HepG2 (cell line): ENCODE data around the gene TAP1. TPM values are rescaled to one million over a fixed set of nuclear protein-coding genes. Genes with fewer than 3 reads are reported as not detected.
"Not testable (repeated sequence)": the region's sequence is repeated elsewhere in the genome, so short reads cannot be mapped to it uniquely, and the experiment has no call there.

Experiments used
- ATAC-seq: fragments of 200-7000 bp; cut with Tn5 transposase; 3 replicates; pipeline ENCODE4 v1.9.1; 2020; ENCODE audit warnings: mild to moderate bottlenecking, moderate library complexity
- BruUV-seq: library from RNA; stranded (reverse); fragments of 400-500 nt; replicated peaks from 2 replicates; lab custom pipeline; 2021; lab: Mats Ljungman, UMichigan
- CTCF ChIA-PET: fragments of 300-600 bp; formaldehyde crosslinking; extraction: SDS; loops from one replicate; lab custom pipeline; 2021; ENCODE audit warnings: low total read pairs, inconsistent platforms, low intra/inter-chr PET ratio; lab: Yijun Ruan, JAX
- POLR2A ChIA-PET: fragments of 350-600 bp; sonication (Branson Sonifier 250); formaldehyde crosslinking; loops from one replicate; lab custom pipeline; 2020; ENCODE audit warnings: antibody characterized with exemption, inconsistent platforms; lab: Yijun Ruan, JAX
- DNase-seq: peaks from one replicate; pipeline ENCODE4 v3.0.0-alpha.2; 2015; ENCODE audit warnings: low spot score
- FAIRE-seq: peaks from 3 replicates; lab custom pipeline; 2011; peaks lifted over from hg19 to GRCh38; lab: Jason Lieb, UNC
- H2AFZ ChIP-seq: one replicate; pipeline ENCODE4 v1.6.1; 2011; ENCODE audit warnings: low read length, inconsistent platforms
- H3K27ac ChIP-seq: fragments of 300-600 bp; 3 replicates; pipeline ENCODE4 v1.8.0; 2011; ENCODE audit warnings: mixed run types, mild to moderate bottlenecking, mixed read lengths, low read length, inconsistent platforms; ENCODE audit not compliant: insufficient read depth; ENCODE audit errors: extremely low read length
- H3K27me3 ChIP-seq, 2 experiments: fragments of 200-600 bp in 1 of 2; 2 replicates in 1 of 2; 3 replicates in 1 of 2; pipeline versions ENCODE4 v1.6.0 to v1.8.0; 2011; ENCODE audit warnings: low read length in 2 of 2, mild to moderate bottlenecking in 2 of 2, moderate library complexity in 2 of 2, inconsistent platforms in 1 of 2; ENCODE audit not compliant: insufficient read depth in 2 of 2, control insufficient read depth in 1 of 2
- H3K36me3 ChIP-seq, 2 experiments: fragments of 200-600 bp in 1 of 2; replicated peaks in 1 of 2; 2 replicates in 1 of 2; 3 replicates in 1 of 2; pipeline versions ENCODE4 v1.5.1 to v1.8.0; 2011; ENCODE audit warnings: low read length in 2 of 2, inconsistent platforms in 1 of 2; ENCODE audit not compliant: insufficient read depth in 2 of 2, control insufficient read depth in 1 of 2
- H3K4me1 ChIP-seq: 2 replicates; pipeline ENCODE4 v1.5.1; 2012; ENCODE audit warnings: low read length, inconsistent platforms; ENCODE audit not compliant: insufficient read depth
- H3K4me2 ChIP-seq: 2 replicates; pipeline ENCODE4 v1.6.0; 2011; ENCODE audit warnings: low read depth, low read length, inconsistent platforms
- H3K4me3 ChIP-seq, 3 experiments: fragments of 200-600 bp in 1 of 3; sonication (generic), shearing (Covaris generic) in 1 of 3; replicated peaks in 1 of 3; 2 replicates each; pipeline ENCODE4 v1.5.1; 2011 to 2016; ENCODE audit warnings: low read length in 3 of 3, inconsistent platforms in 2 of 3, low read depth in 2 of 3, mild to moderate bottlenecking in 2 of 3, control low read depth in 1 of 3, mixed read lengths in 1 of 3; ENCODE audit not compliant: insufficient read depth in 1 of 3
- H3K79me2 ChIP-seq: one replicate; pipeline ENCODE4 v1.6.1; 2011; ENCODE audit warnings: low read length, inconsistent platforms; ENCODE audit not compliant: insufficient read depth
- H3K9ac ChIP-seq: 2 replicates; pipeline ENCODE4 v1.6.0; 2011; ENCODE audit warnings: mild to moderate bottlenecking, low read depth, low read length, inconsistent platforms; ENCODE audit not compliant: insufficient read depth
- H3K9me3 ChIP-seq: 2 replicates; pipeline ENCODE4 v1.5.1; 2012; ENCODE audit warnings: mild to moderate bottlenecking, low read length
- H4K20me1 ChIP-seq: 2 replicates; pipeline ENCODE4 v1.6.0; 2011; ENCODE audit warnings: inconsistent platforms, mild to moderate bottlenecking, low read length, moderate library complexity; ENCODE audit not compliant: insufficient read depth
- HNRNPLL ChIP-seq: fragments of 200-400 bp; formaldehyde crosslinking; IDR thresholded peaks from 2 replicates; pipeline ENCODE4 v1.6.1; 2017; ENCODE audit warnings: mild to moderate bottlenecking, low read depth, low read length; ENCODE audit not compliant: poor library complexity, severe bottlenecking
- RARA ChIP-seq: IDR thresholded peaks from 2 replicates; pipeline ENCODE4 v1.6.1; 2016; ENCODE audit warnings: missing genetic modification reagents, missing compliant biosample characterization
- TARDBP ChIP-seq: sonication (generic); formaldehyde crosslinking; IDR thresholded peaks from 2 replicates; pipeline ENCODE4 v1.8.0; 2022; ENCODE audit warnings: mild to moderate bottlenecking, missing genetic modification reagents
- ZKSCAN8 ChIP-seq: IDR thresholded peaks from 2 replicates; pipeline ENCODE4 v1.6.1; 2016; ENCODE audit warnings: borderline replicate concordance, missing genetic modification reagents, missing compliant biosample characterization
- WGBS: methylation state at CpG from one replicate; pipeline ENCODE4 v1.1.6; 2017; ENCODE audit warnings: low lambda C conversion rate; 5-methylcytosine and 5-hydroxymethylcytosine counted together
- in situ Hi-C: cut with HindIII; loops from 2 replicates; pipeline ENCODE4 v1.10.0; 2017; ENCODE audit warnings: low pct_unique_long_range_greater_than_20kb; ENCODE audit not compliant: extremely low pct_ligation_motif_present
- intact Hi-C: fragments of 100-400 bp; cut with micrococcal nuclease; formaldehyde crosslinking; loops from one replicate; pipeline ENCODE4 v1.10.0; 2022; ENCODE audit not compliant: unreplicated experiment
- polyA plus RNA-seq, 8 experiments: library from polyadenylated mRNA; depleted of rRNA in 3 of 8; stranded (reverse) in 7 of 8; unstranded in 1 of 8; fragments of >200 nt; fragmentation: Illumina TruSeq in 4 of 8; extraction: Trizol in 4 of 8; gene quantifications; 2 replicates each; pipeline versions ENCODE4 v1.2.1 to v1.2.3, GENCODE V29; 2011 to 2016; ENCODE audit warnings: low read depth in 4 of 8, missing spikeins in 1 of 8, mixed read lengths in 1 of 8; ENCODE audit not compliant: insufficient read depth in 1 of 8
- total RNA-seq, 5 experiments: library from RNA; depleted of rRNA; stranded (reverse); fragments of >200 nt; fragmentation: Illumina TruSeq; extraction: Trizol; gene quantifications; 2 replicates each; pipeline ENCODE4 v1.2.3, GENCODE V29; 2016; ENCODE audit warnings: low read depth in 1 of 5
- TF ChIP-seq, protein P1 (sequence below): sonication (generic); formaldehyde crosslinking; IDR thresholded peaks from 2 replicates; pipeline ENCODE4 v1.4.0; 2020; ENCODE audit warnings: mild to moderate bottlenecking, missing genetic modification reagents

The TAP1 gene
- total and polyA plus RNA-seq, 2 of the 13 experiments (the other 11 are each of a cell fraction or from before 2014, with no cell fraction given): 31.2 to 52.2 TPM

DNA sequence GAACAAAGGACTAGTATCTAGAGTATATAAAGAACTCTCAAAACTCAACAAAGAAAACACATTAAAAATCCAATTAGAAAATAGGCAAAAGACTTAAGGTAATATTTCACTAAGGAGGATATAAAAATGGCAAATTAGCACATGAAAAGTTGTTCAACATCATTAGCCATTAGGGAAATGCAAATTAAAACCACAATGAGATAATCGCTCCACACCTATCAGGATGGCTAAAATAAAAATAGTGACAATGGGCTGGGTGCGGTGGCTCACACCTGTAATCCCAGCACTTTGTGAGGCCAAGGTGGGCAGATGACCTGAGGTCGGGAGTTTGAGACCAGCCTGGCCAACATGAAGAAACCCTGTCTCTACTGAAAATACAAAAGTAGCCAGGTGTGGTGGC lies 27.5 kb upstream of the TAP1 start:
- POLR2A ChIA-PET, H3K4me3 ChIP-seq, H3K4me2 ChIP-seq, H3K27ac ChIP-seq, H3K9me3 ChIP-seq, ATAC-seq, FAIRE-seq, H3K36me3 ChIP-seq, BruUV-seq, H3K4me1 ChIP-seq, H3K79me2 ChIP-seq, H4K20me1 ChIP-seq, CTCF ChIA-PET, in situ Hi-C loops, DNase-seq, H3K9ac ChIP-seq, intact Hi-C loops, H2AFZ ChIP-seq: not testable (repeated sequence)
- 39% methylated on average over 3 of the region's 3 CpGs for WGBS
- H3K27me3 ChIP-seq: peaks cover 0 to 21% of the 10 kb centered on the region in 2 experiments; a peak in 1 of 5 replicates

DNA sequence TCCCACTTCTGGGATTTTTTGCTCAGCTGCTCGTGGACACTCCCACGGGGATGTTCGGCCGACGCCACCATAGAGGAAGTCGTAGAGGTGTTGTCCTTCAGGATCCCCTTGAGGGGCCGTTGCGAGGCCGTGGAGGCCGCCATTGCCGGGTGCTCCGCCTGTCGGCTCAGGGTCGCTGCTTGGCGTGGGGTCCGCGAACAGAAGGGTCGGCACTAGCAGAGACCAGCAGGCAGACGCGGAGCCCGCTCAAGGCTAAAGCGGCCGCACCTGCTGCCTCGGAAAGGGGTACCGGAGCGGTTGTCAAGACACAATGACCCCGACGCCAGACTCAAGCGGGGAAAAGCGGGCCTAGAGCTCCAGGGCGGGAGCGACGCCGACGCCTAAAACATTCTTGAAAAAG lies 26.2 kb upstream of the TAP1 start:
- ATAC-seq (no peak), DNase-seq (no peak), FAIRE-seq (no peak)
- no peak overlapping the region for H3K4me3 ChIP-seq
- in situ Hi-C loops: no loop called here
- no peak overlapping the region for H2AFZ ChIP-seq
- H3K4me2 ChIP-seq: no peak overlapping the region
- no peak overlapping the region for H3K27ac ChIP-seq
- BruUV-seq: no TSS peak
- H3K27me3 ChIP-seq: peaks cover 0 to 21% of the 10 kb centered on the region in 2 experiments; a peak in 1 of 5 replicates
- ChIA-PET POLR2A (no interaction called here), CTCF (no interaction called here)
- no peaks in the 10 kb centered on the region for H3K36me3 ChIP-seq
- H3K79me2 ChIP-seq: no peaks in the 10 kb centered on the region
- H3K9ac ChIP-seq: no peak overlapping the region
- intact Hi-C loops: no loop called here
- no peaks in the 10 kb centered on the region for H4K20me1 ChIP-seq
- H3K9me3 ChIP-seq: no peaks in the 10 kb centered on the region
- H3K4me1 ChIP-seq: no peaks in the 10 kb centered on the region
- WGBS: 73% methylated on average over 35 of the region's 35 CpGs
- TF ChIP-seq, protein P1, sequence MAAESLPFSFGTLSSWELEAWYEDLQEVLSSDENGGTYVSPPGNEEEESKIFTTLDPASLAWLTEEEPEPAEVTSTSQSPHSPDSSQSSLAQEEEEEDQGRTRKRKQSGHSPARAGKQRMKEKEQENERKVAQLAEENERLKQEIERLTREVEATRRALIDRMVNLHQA (CRISPR knock-in tag): no peak
- TF ChIP-seq TARDBP (no peak), ZKSCAN8 (CRISPR knock-in tag) (no peak), RARA (CRISPR knock-in tag) (no peak), HNRNPLL (peak; percentile 19)
